Loucy (cell line): ENCODE measurements around the gene TNS3.

ENCODE experiments used
- EZH2phosphoT487 ChIP-seq: fragments of 200-600 bp; IDR thresholded peaks from 2 replicates; pipeline ENCODE4 v1.6.1; 2018; ENCODE audit warnings: antibody characterized with exemption, mild to moderate bottlenecking, moderate library complexity, borderline replicate concordance
- TF ChIP-seq, protein P1 (sequence below): fragments of 200-600 bp; sonication (generic); conservative IDR thresholded peaks from 2 replicates; pipeline ENCODE4 v1.5.1; 2014; ENCODE audit warnings: mild to moderate bottlenecking, antibody characterized with exemption, low read length

DNA sequence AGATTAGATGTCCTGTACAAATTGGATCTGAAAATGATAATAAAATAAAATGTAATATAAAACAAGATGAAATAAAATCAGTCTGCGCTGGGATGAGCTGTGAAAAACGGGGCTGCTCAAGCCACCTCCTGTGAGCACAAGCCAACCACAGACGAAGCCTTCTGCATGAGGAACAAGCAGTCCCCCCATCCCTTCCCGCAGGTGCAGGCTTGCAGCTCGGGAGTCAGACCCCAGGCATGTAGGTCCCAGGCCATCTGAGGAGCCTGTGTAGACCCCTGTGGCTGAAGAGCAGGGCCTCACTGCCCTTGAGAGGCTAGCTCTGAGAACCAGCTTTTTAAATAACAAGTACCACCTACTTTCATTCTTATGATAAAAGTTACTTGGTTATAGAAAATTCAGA, 123.4 kb downstream of the TNS3 start:
- TF ChIP-seq, protein P1, sequence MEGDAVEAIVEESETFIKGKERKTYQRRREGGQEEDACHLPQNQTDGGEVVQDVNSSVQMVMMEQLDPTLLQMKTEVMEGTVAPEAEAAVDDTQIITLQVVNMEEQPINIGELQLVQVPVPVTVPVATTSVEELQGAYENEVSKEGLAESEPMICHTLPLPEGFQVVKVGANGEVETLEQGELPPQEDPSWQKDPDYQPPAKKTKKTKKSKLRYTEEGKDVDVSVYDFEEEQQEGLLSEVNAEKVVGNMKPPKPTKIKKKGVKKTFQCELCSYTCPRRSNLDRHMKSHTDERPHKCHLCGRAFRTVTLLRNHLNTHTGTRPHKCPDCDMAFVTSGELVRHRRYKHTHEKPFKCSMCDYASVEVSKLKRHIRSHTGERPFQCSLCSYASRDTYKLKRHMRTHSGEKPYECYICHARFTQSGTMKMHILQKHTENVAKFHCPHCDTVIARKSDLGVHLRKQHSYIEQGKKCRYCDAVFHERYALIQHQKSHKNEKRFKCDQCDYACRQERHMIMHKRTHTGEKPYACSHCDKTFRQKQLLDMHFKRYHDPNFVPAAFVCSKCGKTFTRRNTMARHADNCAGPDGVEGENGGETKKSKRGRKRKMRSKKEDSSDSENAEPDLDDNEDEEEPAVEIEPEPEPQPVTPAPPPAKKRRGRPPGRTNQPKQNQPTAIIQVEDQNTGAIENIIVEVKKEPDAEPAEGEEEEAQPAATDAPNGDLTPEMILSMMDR, result no peak
- TF ChIP-seq EZH2phosphoT487, result no peak
